ENCODE measurements around the gene SEC14L2. TPM values are rescaled to one million over a fixed set of nuclear protein-coding genes. Genes with fewer than 3 reads are reported as not detected.

Gene SEC14L2
- total RNA-seq, 1 donor from 2014 or later = 14.5 TPM

GRCh38 chr22:30372915-30373314 lies 23.9 kb upstream of the SEC14L2 start:
- no peak overlapping the region for H2AFZ ChIP-seq (ENCODE audit: low read depth, low read length)
- Mint-ChIP-seq H3K4me3 (ENCODE audit: unreplicated experiment) (no peak overlapping the region), H3K4me1 (ENCODE audit: low read depth, unreplicated experiment) (no peaks in the 10 kb centered on the region), H3K36me3 (ENCODE audit: low read depth, unreplicated experiment) (peaks cover 14% of the 10 kb centered on the region), H3K9me3 (ENCODE audit: unreplicated experiment) (no peaks in the 10 kb centered on the region), H3K27ac (ENCODE audit: unreplicated experiment) (no peak overlapping the region), H3K27me3 (ENCODE audit: low read depth, unreplicated experiment) (no peaks in the 10 kb centered on the region)
- H3K4me1 ChIP-seq (ENCODE audit: insufficient read depth, low read length) = no peaks in the 10 kb centered on the region
- no peak overlapping the region for H3K9ac ChIP-seq (ENCODE audit: low read length)
- H3K4me2 ChIP-seq (ENCODE audit: low read length) = no peak overlapping the region
- H3K27me3 ChIP-seq (ENCODE audit: insufficient read depth, low read length) = no peaks in the 10 kb centered on the region
- DNase-seq (ENCODE audit: low read depth) (no peak), FAIRE-seq (no peak)
- H4K20me1 ChIP-seq (ENCODE audit: insufficient read depth, low read length) = peaks cover 13% of the 10 kb centered on the region
- H3K27ac ChIP-seq (ENCODE audit: low read depth, low read length) = no peak overlapping the region
- H3K4me3 ChIP-seq (ENCODE audit: insufficient read depth, low read depth, low read length) = no peak overlapping the region
- TF ChIP-seq EZH2 (IDR thresholded peaks at IDR 0.05; ENCODE audit: insufficient read depth, low read length) = no peak
- no peak for TF ChIP-seq CTCF (IDR thresholded peaks at IDR 0.05; ENCODE audit: insufficient read depth, low read depth, low read length)
- H3K36me3 ChIP-seq (ENCODE audit: insufficient read depth, low read length) = peaks cover 4% of the 10 kb centered on the region
- H3K9me3 ChIP-seq (ENCODE audit: insufficient read depth, low read depth, low read length) = no peaks in the 10 kb centered on the region
- H3K79me2 ChIP-seq (ENCODE audit: insufficient read depth, low read length) = no peaks in the 10 kb centered on the region

GRCh38 chr22:30373331-30374325 lies 23.2 kb upstream of the SEC14L2 start:
- no peak overlapping the region for H3K4me2 ChIP-seq (ENCODE audit: low read length)
- Mint-ChIP-seq H3K9me3 (ENCODE audit: unreplicated experiment) (no peaks in the 10 kb centered on the region), H3K27ac (ENCODE audit: unreplicated experiment) (no peak overlapping the region), H3K4me1 (ENCODE audit: low read depth, unreplicated experiment) (no peaks in the 10 kb centered on the region), H3K4me3 (ENCODE audit: unreplicated experiment) (no peak overlapping the region), H3K27me3 (ENCODE audit: low read depth, unreplicated experiment) (no peaks in the 10 kb centered on the region), H3K36me3 (ENCODE audit: low read depth, unreplicated experiment) (peaks cover 17% of the 10 kb centered on the region)
- H3K27ac ChIP-seq (ENCODE audit: low read depth, low read length) = no peak overlapping the region
- DNase-seq (ENCODE audit: low read depth) (no peak), FAIRE-seq (no peak)
- TF ChIP-seq EZH2 (IDR thresholded peaks at IDR 0.05; ENCODE audit: insufficient read depth, low read length) (no peak), CTCF (IDR thresholded peaks at IDR 0.05; ENCODE audit: insufficient read depth, low read depth, low read length) (no peak)
- no peaks in the 10 kb centered on the region for H3K27me3 ChIP-seq (ENCODE audit: insufficient read depth, low read length)
- no peak overlapping the region for H3K9ac ChIP-seq (ENCODE audit: low read length)
- peaks cover 15% of the 10 kb centered on the region for H4K20me1 ChIP-seq (ENCODE audit: insufficient read depth, low read length)
- H3K79me2 ChIP-seq (ENCODE audit: insufficient read depth, low read length) = no peaks in the 10 kb centered on the region
- H3K4me3 ChIP-seq (ENCODE audit: insufficient read depth, low read depth, low read length) = no peak overlapping the region
- no peaks in the 10 kb centered on the region for H3K4me1 ChIP-seq (ENCODE audit: insufficient read depth, low read length)
- H2AFZ ChIP-seq (ENCODE audit: low read depth, low read length) = no peak overlapping the region
- H3K9me3 ChIP-seq (ENCODE audit: insufficient read depth, low read depth, low read length) = no peaks in the 10 kb centered on the region
- H3K36me3 ChIP-seq (ENCODE audit: insufficient read depth, low read length) = peaks cover 4% of the 10 kb centered on the region

Data from astrocyte (in vitro differentiated cells and primary cell).